Activated T-cell treated with anti-CD3 and anti-CD28 coated beads, Interleukin-2, amount 50 U/mL, for 72 hours (primary cell): ENCODE measurements around the gene TGFB1. TPM values are rescaled to one million over a fixed set of nuclear protein-coding genes. Genes with fewer than 3 reads are reported as not detected.

Source experiments
- ATAC-seq, 2 donors: fragments of 150-1000 bp; cut with Tn5 transposase; replicated peaks in 1 of 2; 2 replicates each; pipeline ENCODE4 v1.10.0; 2021; ENCODE audit warnings: moderate library complexity in 2 of 2, mild to moderate bottlenecking in 1 of 2
- DNase-seq, 2 donors: peaks; one replicate each; pipeline ENCODE4 v3.0.0; 2021 to 2022; ENCODE audit warnings: mixed read lengths in 1 of 2
- H3K27ac Mint-ChIP-seq: one replicate; pipeline ENCODE4 v1.8.0; 2022; ENCODE audit warnings: mild to moderate bottlenecking, moderate library complexity, mixed read lengths
- H3K27me3 Mint-ChIP-seq: one replicate; pipeline ENCODE4 v1.8.0; 2022; ENCODE audit warnings: low read depth, mixed read lengths
- H3K36me3 Mint-ChIP-seq, 2 donors: one replicate each; pipeline ENCODE4 v1.8.0; 2022; ENCODE audit warnings: mixed read lengths in 2 of 2, mild to moderate bottlenecking in 1 of 2; ENCODE audit not compliant: insufficient read depth in 2 of 2
- H3K4me1 Mint-ChIP-seq: one replicate; pipeline ENCODE4 v1.8.0; 2022; ENCODE audit warnings: low read depth, mixed read lengths
- H3K4me3 Mint-ChIP-seq, 2 donors: one replicate each; pipeline ENCODE4 v1.8.0; 2022; ENCODE audit warnings: mild to moderate bottlenecking in 2 of 2, mixed read lengths in 2 of 2, moderate library complexity in 2 of 2
- H3K9me3 Mint-ChIP-seq, 2 donors: one replicate each; pipeline ENCODE4 v1.8.0; 2022; ENCODE audit warnings: mixed read lengths in 2 of 2
- total RNA-seq, 2 donors: library from RNA; stranded (reverse); gene quantifications; one replicate each; pipeline ENCODE4 v1.2.3, GENCODE V29; 2022

TGFB1 gene
- total RNA-seq, 2 donors from 2014 or later, result 93.5 to 94.2 TPM

GRCh38 chr19:41307954-41308449 lies 45.7 kb downstream of the TGFB1 start:
- ATAC-seq, result peak; percentile 6 to 12
- no peaks in the 10 kb centered on the region for H3K9me3 Mint-ChIP-seq
- H3K4me1 Mint-ChIP-seq, result peaks cover 88% of the 10 kb centered on the region
- DNase-seq, result no peak
- H3K36me3 Mint-ChIP-seq, result peaks cover 5 to 24% of the 10 kb centered on the region in 2 donors
- H3K27ac Mint-ChIP-seq, result peak overlapping the region; percentile 98
- peak overlapping the region; percentile 88 to 92 for H3K4me3 Mint-ChIP-seq
- H3K27me3 Mint-ChIP-seq, result no peaks in the 10 kb centered on the region

- peak overlapping the region; percentile 98 for H3K27ac Mint-ChIP-seq
- DNase-seq (no peak), ATAC-seq (no peak)
- H3K4me3 Mint-ChIP-seq, result peak overlapping the region; percentile 88 to 92
- peaks cover 90% of the 10 kb centered on the region for H3K4me1 Mint-ChIP-seq
- H3K36me3 Mint-ChIP-seq, result peaks cover 8 to 28% of the 10 kb centered on the region in 2 donors
- no peaks in the 10 kb centered on the region for H3K27me3 Mint-ChIP-seq
- H3K9me3 Mint-ChIP-seq, result no peaks in the 10 kb centered on the region
Measured at GRCh38 chr19:41307090-41307875, 46.4 kb downstream of the TGFB1 start.

DNA sequence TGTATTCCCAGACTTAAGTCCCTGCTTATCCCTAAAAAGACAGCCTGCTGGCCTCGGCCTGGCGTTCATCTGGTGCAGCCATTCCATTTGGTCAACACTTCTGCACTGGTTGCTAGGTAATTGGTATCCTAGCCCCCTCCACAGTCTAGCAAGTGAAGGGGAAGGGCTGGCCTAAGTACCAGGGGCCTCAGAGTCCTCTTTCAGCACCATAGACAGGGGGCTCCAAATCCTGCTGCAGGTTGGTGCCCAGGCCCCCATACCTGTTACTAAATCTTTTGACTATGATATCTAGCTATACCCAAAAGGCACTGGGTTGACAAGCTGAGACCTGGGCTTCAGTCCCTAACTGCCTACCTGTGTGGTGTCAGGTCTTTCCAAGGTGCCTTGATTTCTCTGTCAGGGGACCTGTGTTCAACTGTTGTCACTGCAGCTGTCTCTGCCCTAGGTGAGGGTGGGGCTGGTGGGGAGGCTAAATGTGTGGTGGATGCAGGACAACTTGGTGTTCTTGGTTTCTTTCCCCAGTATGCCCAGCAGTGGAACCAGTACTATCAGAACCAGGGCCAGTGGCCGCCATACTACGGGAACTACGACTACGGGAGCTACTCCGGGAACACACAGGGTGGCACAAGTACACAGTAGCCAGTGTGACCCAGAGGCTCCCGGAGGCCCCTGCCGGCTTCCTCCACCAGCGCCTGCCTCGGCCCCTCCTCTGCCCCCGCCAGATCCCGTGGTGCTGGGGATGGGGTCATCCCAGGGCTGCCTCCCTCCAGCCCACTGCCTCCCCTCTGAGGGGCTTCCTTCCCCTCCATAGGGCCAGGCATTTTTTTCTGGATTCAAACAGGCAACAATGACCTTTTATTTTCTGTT lies 47.6 kb downstream of the TGFB1 start:
- Mint-ChIP-seq H3K4me3 (peak overlapping the region; percentile 88 to 92), H3K9me3 (no peaks in the 10 kb centered on the region), H3K4me1 (peaks cover 90% of the 10 kb centered on the region), H3K36me3 (peaks cover 12 to 35% of the 10 kb centered on the region in 2 donors), H3K27me3 (no peaks in the 10 kb centered on the region), H3K27ac (peak overlapping the region; percentile 98)
- ATAC-seq (no peak), DNase-seq (no peak)

GRCh38 chr19:41304706-41305483 lies 48.8 kb downstream of the TGFB1 start:
- peak overlapping the region in 1 of 2 donors; percentile 25 for H3K4me3 Mint-ChIP-seq

GRCh38 chr19:41303954-41304353 lies 49.8 kb downstream of the TGFB1 start:
- no peaks in the 10 kb centered on the region for H3K27me3 Mint-ChIP-seq
- ATAC-seq (no peak), DNase-seq (no peak)
- H3K4me1 Mint-ChIP-seq, result peaks cover 95% of the 10 kb centered on the region
- H3K4me3 Mint-ChIP-seq, result peak overlapping the region; percentile 77 to 79
- H3K9me3 Mint-ChIP-seq, result no peaks in the 10 kb centered on the region
- H3K36me3 Mint-ChIP-seq, result peaks cover 13 to 34% of the 10 kb centered on the region in 2 donors
- H3K27ac Mint-ChIP-seq, result no peak overlapping the region

More at GRCh38 chr19:41304706-41305483, 48.8 kb downstream of the TGFB1 start:
- Mint-ChIP-seq H3K4me1 (peaks cover 92% of the 10 kb centered on the region), H3K36me3 (peaks cover 12 to 34% of the 10 kb centered on the region in 2 donors), H3K27me3 (no peaks in the 10 kb centered on the region), H3K9me3 (no peaks in the 10 kb centered on the region), H3K27ac (peak overlapping the region; percentile 76)
- ATAC-seq (no peak), DNase-seq (no peak)

GRCh38 chr19:41302624-41303351 lies 50.9 kb downstream of the TGFB1 start:
- ATAC-seq (peak; percentile 80 to 82), DNase-seq (peak; percentile 80 to 82)
- H3K4me3 Mint-ChIP-seq, result peak overlapping the region; percentile 77 to 79
- peak overlapping the region; percentile 89 for H3K27ac Mint-ChIP-seq
- H3K27me3 Mint-ChIP-seq, result no peaks in the 10 kb centered on the region
- H3K36me3 Mint-ChIP-seq, result peaks cover 15 to 38% of the 10 kb centered on the region in 2 donors
- H3K9me3 Mint-ChIP-seq, result no peaks in the 10 kb centered on the region
- H3K4me1 Mint-ChIP-seq, result peaks cover 95% of the 10 kb centered on the region

DNA sequence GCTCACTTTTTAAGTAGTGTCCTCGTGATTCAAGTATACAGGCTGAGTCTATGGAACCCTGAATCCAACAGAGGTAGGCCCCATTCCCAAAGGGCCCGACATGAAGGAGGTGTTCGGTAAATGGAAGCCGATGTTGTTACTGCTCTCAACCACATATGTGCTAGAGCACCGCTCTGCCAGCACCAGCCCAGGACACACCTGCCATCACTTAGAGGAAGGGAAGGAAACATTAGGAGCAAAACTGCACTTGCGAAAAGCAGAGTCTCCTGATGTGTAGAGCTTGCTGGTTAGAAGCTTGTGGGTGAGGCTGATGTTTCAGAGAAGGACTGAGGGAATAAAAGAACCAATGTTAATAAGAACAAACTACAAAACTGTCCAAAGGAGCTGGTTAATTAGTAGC lies 53.2 kb downstream of the TGFB1 start:
- H3K27me3 Mint-ChIP-seq, result no peaks in the 10 kb centered on the region
- peaks cover 23 to 36% of the 10 kb centered on the region in 2 donors for H3K36me3 Mint-ChIP-seq
- peak overlapping the region; percentile 84 for H3K27ac Mint-ChIP-seq
- ATAC-seq, result no peak
- no peak for DNase-seq
- peaks cover 98% of the 10 kb centered on the region for H3K4me1 Mint-ChIP-seq
- H3K4me3 Mint-ChIP-seq, result no peak overlapping the region
- H3K9me3 Mint-ChIP-seq, result no peaks in the 10 kb centered on the region

GRCh38 chr19:41299755-41300089 lies 54.0 kb downstream of the TGFB1 start:
- peak overlapping the region; percentile 84 for H3K27ac Mint-ChIP-seq
- H3K4me1 Mint-ChIP-seq, result peaks cover 98% of the 10 kb centered on the region
- peak; percentile 35 to 37 for DNase-seq
- H3K9me3 Mint-ChIP-seq, result no peaks in the 10 kb centered on the region
- no peak overlapping the region for H3K4me3 Mint-ChIP-seq
- H3K36me3 Mint-ChIP-seq, result peaks cover 28 to 36% of the 10 kb centered on the region in 2 donors
- H3K27me3 Mint-ChIP-seq, result no peaks in the 10 kb centered on the region
- ATAC-seq, result peak in 1 of 2 donors; percentile 10

- H3K9me3 Mint-ChIP-seq, result no peaks in the 10 kb centered on the region
- DNase-seq (no peak), ATAC-seq (no peak)
- peak overlapping the region; percentile 84 for H3K27ac Mint-ChIP-seq
- H3K27me3 Mint-ChIP-seq, result no peaks in the 10 kb centered on the region
- H3K36me3 Mint-ChIP-seq, result peaks cover 30 to 38% of the 10 kb centered on the region in 2 donors
- H3K4me3 Mint-ChIP-seq, result no peak overlapping the region
- peaks cover 98% of the 10 kb centered on the region for H3K4me1 Mint-ChIP-seq
Measured at GRCh38 chr19:41299046-41299754, 54.5 kb downstream of the TGFB1 start.

DNA sequence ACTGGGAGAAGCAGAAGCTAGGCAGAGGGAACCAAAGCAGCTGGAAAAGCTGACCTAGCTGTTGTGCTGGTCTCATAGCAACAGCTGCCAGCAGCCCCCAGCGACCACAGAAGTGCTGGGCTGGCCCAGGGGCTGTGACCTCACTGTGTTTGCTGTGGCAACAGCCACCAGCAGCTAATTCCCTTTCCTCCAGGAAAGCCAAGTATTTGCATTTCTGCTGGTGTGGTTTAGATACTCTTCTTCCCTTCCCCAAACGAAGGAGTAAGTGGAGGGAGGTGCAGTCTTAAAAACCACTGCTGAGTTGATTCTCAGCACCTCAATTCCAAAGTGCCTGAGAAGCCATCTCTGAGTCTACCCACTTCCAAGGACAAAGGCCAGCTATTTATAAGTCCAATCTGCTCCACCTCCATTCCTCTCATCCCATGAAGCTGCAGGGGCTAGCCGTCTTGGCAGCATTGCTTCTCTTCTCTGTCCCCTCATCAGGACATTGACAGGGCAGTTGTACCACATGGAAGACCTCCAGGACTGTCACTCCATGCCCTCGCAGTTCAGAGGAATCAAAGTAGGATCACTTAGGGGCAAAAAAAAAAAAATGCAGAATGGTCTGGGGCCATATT lies 55.3 kb downstream of the TGFB1 start:
- Mint-ChIP-seq H3K4me3 (no peak overlapping the region), H3K27ac (peak overlapping the region; percentile 85), H3K9me3 (no peaks in the 10 kb centered on the region), H3K4me1 (peaks cover 91% of the 10 kb centered on the region), H3K27me3 (no peaks in the 10 kb centered on the region), H3K36me3 (peaks cover 32 to 36% of the 10 kb centered on the region in 2 donors)
- ATAC-seq (no peak), DNase-seq (no peak)

DNA sequence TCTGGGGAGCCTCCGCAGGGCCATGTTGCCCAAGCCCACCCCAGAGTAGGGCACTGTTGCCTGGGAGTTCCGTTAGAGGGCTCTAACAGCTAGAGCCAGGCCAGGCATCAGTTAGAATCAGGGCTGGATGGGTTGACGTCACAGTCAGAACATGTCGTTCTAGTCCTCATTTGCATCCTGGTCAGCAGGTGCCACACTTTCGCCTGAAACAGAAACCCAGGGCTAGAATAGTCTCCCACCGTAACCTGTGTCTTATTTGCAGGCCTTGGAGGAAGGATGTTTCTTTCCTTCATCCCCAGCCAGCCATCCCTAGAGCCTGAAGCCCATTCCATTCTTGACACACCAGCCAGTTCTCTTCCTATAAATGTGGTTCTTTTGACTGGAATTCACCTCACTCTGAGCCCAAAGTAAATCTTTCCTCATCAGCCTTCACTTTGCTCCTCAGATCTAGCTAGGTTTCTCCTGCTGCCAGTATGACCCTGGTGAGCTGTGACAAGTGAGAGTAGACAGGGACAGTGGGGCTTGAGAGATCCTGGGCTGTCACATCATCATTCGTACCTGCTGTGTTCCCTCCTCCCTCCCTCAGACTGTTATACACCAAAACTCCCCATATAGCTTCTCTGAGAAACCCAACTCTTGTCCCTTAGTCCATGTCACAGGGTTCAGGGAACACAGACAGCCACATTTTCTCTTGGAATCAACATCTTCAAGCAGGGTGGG lies 55.9 kb downstream of the TGFB1 start:
- no peak for DNase-seq
- Mint-ChIP-seq H3K9me3 (no peaks in the 10 kb centered on the region), H3K4me1 (peaks cover 85% of the 10 kb centered on the region), H3K36me3 (peaks cover 32 to 35% of the 10 kb centered on the region in 2 donors), H3K4me3 (no peak overlapping the region), H3K27me3 (no peaks in the 10 kb centered on the region), H3K27ac (peak overlapping the region; percentile 85)
- ATAC-seq, result peak in 1 of 2 donors; percentile 35
